Measurements from ENCODE around the gene GALNT3.

- TF ChIP-seq CTCF (IDR thresholded peaks at IDR 0.05) (no peak), ZFX (IDR thresholded peaks at IDR 0.05; ENCODE audit: borderline replicate concordance) (no peak)
These were observed 47.5 kb downstream of the GALNT3 start for GRCh38 chr2:165746501-165746900.

Data from 22Rv1 (cell line).